Measurements from ENCODE around the gene NPFFR1. TPM values are rescaled to one million over a fixed set of nuclear protein-coding genes. Genes with fewer than 3 reads are reported as not detected.

NPFFR1 gene
- total and polyA plus RNA-seq, 2 experiments from 2014 or later = 0.03 to 0.05 TPM

GRCh38 chr10:70292004-70292403 is 8.2 kb upstream of the NPFFR1 start (continued):
- TF ChIP-seq CTCF (conservative IDR thresholded peaks at IDR 0.05; ENCODE audit: low read depth in 2 of 2) (no peak), JUNB (IDR thresholded peaks at IDR 0.05; ENCODE audit: unreplicated experiment) (no peak)

GRCh38 chr10:70289739-70290138 is 5.9 kb upstream of the NPFFR1 start:
- Mint-ChIP-seq H3K4me1 (peaks cover 7% of the 10 kb centered on the region), H3K36me3 (ENCODE audit: low read depth) (no peaks in the 10 kb centered on the region; the same call in 2 of the 3 replicates), H3K9me3 (no peaks in the 10 kb centered on the region), H3K27ac (no peak overlapping the region), H3K27me3 (ENCODE audit: insufficient read depth, low read depth, poor library complexity) (no peaks in the 10 kb centered on the region), H3K4me3 (no peak overlapping the region)
- Histone ChIP-seq H3K27ac (ENCODE audit: low read depth) (no peak overlapping the region), H3K4me2 (no peak overlapping the region), H3F3A (replicated peaks; ENCODE audit: low read depth) (no peaks in the 10 kb centered on the region), H3K27me3 (ENCODE audit: insufficient read depth) (peaks cover 11% of the 10 kb centered on the region), H3K9me2 (ENCODE audit: insufficient read depth) (peaks cover 3% of the 10 kb centered on the region; the same call in 1 of the 2 replicates), H2AFZ (no peak overlapping the region), H3K36me3 (ENCODE audit: insufficient read depth) (no peaks in the 10 kb centered on the region), H4K20me1 (replicated peaks; ENCODE audit: insufficient read depth) (0 out of 2 replicates have a peak, but pooled peaks cover under 1% of the 10 kb centered on the region), H3K4me1 (ENCODE audit: insufficient read depth) (no peaks in the 10 kb centered on the region), H3K79me2 (replicated peaks; ENCODE audit: insufficient read depth) (no peaks in the 10 kb centered on the region), H3K4me3 (no peak overlapping the region)
- TF ChIP-seq CREB1 (CRISPR knock-in tag; IDR thresholded peaks at IDR 0.05; ENCODE audit: low read depth) (no peak), STAT1 (IDR thresholded peaks at IDR 0.05; ENCODE audit: unreplicated experiment) (no peak), EZH2 (IDR thresholded peaks at IDR 0.05; ENCODE audit: low read depth, unreplicated experiment) (no peak), ZNF462 (CRISPR knock-in tag; IDR thresholded peaks at IDR 0.05) (no peak), POLR2AphosphoS5 (IDR thresholded peaks at IDR 0.05; ENCODE audit: low read depth) (no peak), NANOG (IDR thresholded peaks at IDR 0.05; ENCODE audit: borderline replicate concordance) (no peak), CTCF (conservative IDR thresholded peaks at IDR 0.05; ENCODE audit: low read depth in 2 of 2) (no peak), ZNF331 (CRISPR knock-in tag; IDR thresholded peaks at IDR 0.05; ENCODE audit: low read depth) (no peak), REST (IDR thresholded peaks at IDR 0.05; ENCODE audit: unreplicated experiment) (no peak), JUNB (IDR thresholded peaks at IDR 0.05; ENCODE audit: unreplicated experiment) (no peak), ZNF114 (CRISPR knock-in tag; IDR thresholded peaks at IDR 0.05) (no peak)
- DNase-seq (ENCODE audit: low spot score) (no peak), ATAC-seq (no peak)
